Mesenchymal stem cell (in vitro differentiated cells and primary cell): ENCODE measurements around the gene ANKRD33.

ENCODE experiments used
- DNase-seq: peaks from one replicate; pipeline ENCODE4 v3.0.0-alpha.2; 2013
- H2AFZ ChIP-seq: one replicate; pipeline ENCODE4 v1.6.1; 2013; ENCODE audit warnings: low read depth, mild to moderate bottlenecking, control low read depth, inconsistent platforms, low read length, moderate library complexity
- H2AK5ac ChIP-seq: 2 replicates; pipeline ENCODE4 v1.6.1; 2013; ENCODE audit warnings: low read length, moderate library complexity, mild to moderate bottlenecking, inconsistent platforms; ENCODE audit not compliant: severe bottlenecking
- H2BK120ac ChIP-seq: one replicate; pipeline ENCODE4 v1.6.1; 2013; ENCODE audit warnings: low read depth, mild to moderate bottlenecking, inconsistent platforms, low read length, moderate library complexity
- H2BK12ac ChIP-seq, 2 experiments: one replicate each; pipeline ENCODE4 v1.6.1; 2013; ENCODE audit warnings: inconsistent platforms in 2 of 2, low read length in 2 of 2, mild to moderate bottlenecking in 2 of 2, moderate library complexity in 2 of 2, control low read depth in 1 of 2
- H2BK15ac ChIP-seq: one replicate; pipeline ENCODE4 v1.6.1; 2013; ENCODE audit warnings: mild to moderate bottlenecking, low read depth, inconsistent platforms; ENCODE audit not compliant: poor library complexity, severe bottlenecking
- H2BK5ac ChIP-seq: 2 replicates; pipeline ENCODE4 v1.6.1; 2013; ENCODE audit warnings: low read depth, mild to moderate bottlenecking, low read length, control low read depth, inconsistent platforms; ENCODE audit not compliant: poor library complexity, severe bottlenecking
- H3K14ac ChIP-seq, 2 experiments: one replicate each; pipeline ENCODE4 v1.6.1; 2013; ENCODE audit warnings: inconsistent platforms in 2 of 2, low read length in 2 of 2, control low read depth in 1 of 2, mild to moderate bottlenecking in 1 of 2, moderate library complexity in 1 of 2
- H3K18ac ChIP-seq, 2 experiments: one replicate each; pipeline ENCODE4 v1.6.1; 2013; ENCODE audit warnings: inconsistent platforms in 2 of 2, low read length in 2 of 2, control low read depth in 1 of 2, low read depth in 1 of 2, mild to moderate bottlenecking in 1 of 2
- H3K23ac ChIP-seq, 2 experiments: one replicate each; pipeline ENCODE4 v1.6.1; 2013; ENCODE audit warnings: inconsistent platforms in 2 of 2, low read length in 2 of 2, mild to moderate bottlenecking in 2 of 2, moderate library complexity in 2 of 2, control low read depth in 1 of 2
- H3K27ac ChIP-seq: 2 replicates; pipeline ENCODE4 v1.5.1; 2013; ENCODE audit warnings: mild to moderate bottlenecking, moderate library complexity, low read length, control low read depth, inconsistent platforms; ENCODE audit not compliant: poor library complexity, severe bottlenecking
- H3K27me3 ChIP-seq, 2 experiments: 2 replicates each; pipeline versions ENCODE4 v1.6.1 to v1.7.0; 2013; ENCODE audit warnings: low read length in 2 of 2, mild to moderate bottlenecking in 2 of 2, moderate library complexity in 2 of 2, control low read depth in 1 of 2, inconsistent platforms in 1 of 2; ENCODE audit not compliant: control insufficient read depth in 1 of 2, insufficient read depth in 1 of 2
- H3K36me3 ChIP-seq, 2 experiments: 2 replicates each; pipeline versions ENCODE4 v1.6.1 to v1.7.0; 2013; ENCODE audit warnings: low read length in 2 of 2, control low read depth in 1 of 2, inconsistent platforms in 1 of 2, low read depth in 1 of 2, mild to moderate bottlenecking in 1 of 2; ENCODE audit not compliant: insufficient read depth in 2 of 2, control insufficient read depth in 1 of 2
- H3K4ac ChIP-seq, 2 experiments: one replicate each; pipeline ENCODE4 v1.6.1; 2013; ENCODE audit warnings: inconsistent platforms in 2 of 2, low read length in 2 of 2, mild to moderate bottlenecking in 2 of 2, moderate library complexity in 2 of 2, control low read depth in 1 of 2, low read depth in 1 of 2
- H3K4me1 ChIP-seq: 2 replicates; pipeline ENCODE4 v1.6.1; 2013; ENCODE audit warnings: low read depth, low read length, control low read depth; ENCODE audit not compliant: control insufficient read depth, insufficient read depth
- H3K4me2 ChIP-seq: 2 replicates; pipeline ENCODE4 v1.6.1; 2013; ENCODE audit warnings: low read length, mild to moderate bottlenecking, inconsistent platforms; ENCODE audit not compliant: poor library complexity, severe bottlenecking
- H3K4me3 ChIP-seq, 2 experiments: 2 replicates each; pipeline versions ENCODE4 v1.5.1 to v1.7.0; 2013; ENCODE audit warnings: low read length in 2 of 2, mild to moderate bottlenecking in 2 of 2, control low read depth in 1 of 2, low read depth in 1 of 2; ENCODE audit not compliant: insufficient read depth in 1 of 2
- H3K79me1 ChIP-seq: replicated peaks from 2 replicates; pipeline ENCODE4 v1.6.1; 2013; ENCODE audit warnings: mild to moderate bottlenecking, control low read depth, low read length, inconsistent platforms; ENCODE audit not compliant: poor library complexity, severe bottlenecking
- H3K9ac ChIP-seq: 2 replicates; pipeline ENCODE4 v1.7.0; 2013; ENCODE audit warnings: mild to moderate bottlenecking, low read length, moderate library complexity
- H3K9me3 ChIP-seq: 2 replicates; pipeline ENCODE4 v1.7.0; 2013; ENCODE audit warnings: mild to moderate bottlenecking, low read length; ENCODE audit not compliant: control insufficient read depth
- H4K8ac ChIP-seq: one replicate; pipeline ENCODE4 v1.6.1; 2013; ENCODE audit warnings: inconsistent platforms, mild to moderate bottlenecking, low read length, moderate library complexity
- H4K91ac ChIP-seq: one replicate; pipeline ENCODE4 v1.6.1; 2013; ENCODE audit warnings: mild to moderate bottlenecking, low read length, inconsistent platforms
- WGBS: methylation state at CpG from one replicate; pipeline ENCODE4 v1.1.7; 2013; ENCODE audit warnings: mixed read lengths; 5-methylcytosine and 5-hydroxymethylcytosine counted together

ANKRD33 gene

DNA sequence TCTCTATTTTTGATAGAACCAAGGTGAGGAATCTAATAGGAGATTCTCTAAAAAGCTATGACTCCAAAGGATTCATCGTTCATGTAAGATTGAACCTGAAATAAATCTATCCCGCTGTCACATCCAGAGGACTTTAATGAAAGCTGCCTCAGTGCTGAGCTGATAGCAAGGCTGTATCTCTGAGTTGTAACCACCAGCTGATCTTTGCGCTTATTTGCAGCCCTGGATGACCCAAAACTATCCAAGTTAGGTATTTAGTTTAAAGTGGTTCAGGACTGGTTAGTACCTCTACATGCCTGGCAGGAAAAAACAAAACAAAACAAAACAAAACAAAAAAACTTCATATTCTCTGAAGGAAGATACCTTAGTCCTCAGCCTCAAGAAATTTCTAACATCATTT is 8.8 kb upstream of the ANKRD33 start:
- H3K27ac ChIP-seq: no peak overlapping the region
- no peaks in the 10 kb centered on the region for H3K9me3 ChIP-seq
- no peak overlapping the region for H3K14ac ChIP-seq
- H3K9ac ChIP-seq: peak overlapping the region; percentile 15
- no peak overlapping the region for H2BK15ac ChIP-seq
- H2BK120ac ChIP-seq: no peak overlapping the region
- H2BK5ac ChIP-seq: no peak overlapping the region
- no peak overlapping the region for H2BK12ac ChIP-seq
- no peak overlapping the region for H4K8ac ChIP-seq
- H3K4ac ChIP-seq: no peak overlapping the region
- DNase-seq: no peak
- H3K27me3 ChIP-seq: peaks cover 0 to 4% of the 10 kb centered on the region in 2 experiments
- no peaks in the 10 kb centered on the region for H3K4me1 ChIP-seq
- no peaks in the 10 kb centered on the region for H3K36me3 ChIP-seq
- H3K4me3 ChIP-seq: no peak overlapping the region
- H3K79me1 ChIP-seq: no peaks in the 10 kb centered on the region
- no peak overlapping the region for H3K18ac ChIP-seq
- H3K4me2 ChIP-seq: no peak overlapping the region
- WGBS: 95% methylated on average over 2 of the region's 3 CpGs
- no peak overlapping the region for H4K91ac ChIP-seq
- no peak overlapping the region for H3K23ac ChIP-seq
- H2AFZ ChIP-seq: no peak overlapping the region
- no peak overlapping the region for H2AK5ac ChIP-seq

DNA sequence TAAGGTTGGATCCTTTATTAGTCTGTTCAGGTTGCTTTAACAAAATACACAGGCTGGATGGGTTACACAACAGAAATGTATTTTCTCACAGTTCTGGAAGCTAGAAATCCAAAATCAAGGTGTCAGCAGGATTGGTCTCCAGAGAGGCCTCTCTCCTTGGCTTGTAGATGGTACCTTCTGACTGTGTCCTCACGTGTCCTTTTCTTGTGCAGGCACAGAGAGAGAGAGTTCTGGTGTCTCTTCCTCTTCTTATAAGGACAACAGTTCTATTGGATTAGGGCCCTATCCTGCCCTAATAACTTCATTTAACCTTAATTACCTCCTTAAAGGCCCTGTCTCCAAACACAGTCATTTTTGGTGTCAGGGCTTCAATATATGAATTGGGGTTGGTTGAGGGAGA is 4.6 kb upstream of the ANKRD33 start:
- H3K27ac ChIP-seq: no peak overlapping the region
- H3K4me2 ChIP-seq: no peak overlapping the region
- H3K9ac ChIP-seq: no peak overlapping the region

DNA sequence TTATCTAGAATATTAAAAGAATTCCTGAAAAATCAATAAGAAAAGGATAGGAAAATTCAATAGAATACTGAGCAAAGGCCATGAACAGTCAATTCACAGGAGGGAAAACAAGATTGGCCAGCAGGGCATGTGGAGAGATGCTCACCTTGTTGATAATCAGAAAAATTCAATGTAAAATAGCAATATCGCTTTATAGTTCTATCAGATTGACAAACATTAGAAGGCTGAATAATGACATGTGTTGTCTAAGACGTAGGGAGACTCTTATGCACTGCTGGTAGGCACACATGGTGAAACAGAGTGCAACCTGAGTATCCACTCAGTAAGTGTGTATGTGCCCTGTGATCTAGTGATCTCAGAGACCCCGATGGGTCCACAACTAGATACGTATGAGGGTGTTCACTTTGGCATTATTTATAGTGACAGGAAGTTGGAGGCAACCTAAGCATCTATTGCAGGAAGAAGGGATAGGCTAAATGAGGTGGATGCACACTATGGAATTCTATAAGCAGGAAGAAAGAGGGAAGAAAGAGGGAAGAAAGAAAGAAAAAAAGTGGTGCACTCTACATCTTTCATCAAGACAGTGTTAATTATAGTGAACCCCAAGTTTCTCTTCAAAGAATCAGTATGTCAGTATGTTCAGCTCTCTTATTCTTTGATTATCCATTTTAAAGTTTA is 3.8 kb upstream of the ANKRD33 start:
- Histone ChIP-seq H3K23ac (peak overlapping the region in 1 of 2 experiments; percentile 72), H3K27me3 (no peaks in the 10 kb centered on the region), H3K9ac (peak overlapping the region; percentile 27), H2BK15ac (no peak overlapping the region), H3K4me1 (peaks cover 6% of the 10 kb centered on the region), H3K18ac (peak overlapping the region in 1 of 2 experiments; percentile 46), H3K4me3 (peak overlapping the region in 1 of 2 experiments; percentile 10), H2BK12ac (peak overlapping the region; percentile 49 to 76), H3K9me3 (no peaks in the 10 kb centered on the region), H2AFZ (no peak overlapping the region), H3K36me3 (no peaks in the 10 kb centered on the region), H4K8ac (no peak overlapping the region), H4K91ac (no peak overlapping the region), H3K4ac (peak overlapping the region in 1 of 2 experiments; percentile 47), H3K14ac (no peak overlapping the region), H2BK5ac (no peak overlapping the region), H3K27ac (no peak overlapping the region), H3K4me2 (no peak overlapping the region), H2AK5ac (no peak overlapping the region), H2BK120ac (no peak overlapping the region), H3K79me1 (no peaks in the 10 kb centered on the region)
- 81% methylated on average over 4 of the region's 4 CpGs for WGBS
- no peak for DNase-seq

More for the DNA sequence above, 4.6 kb upstream of the ANKRD33 start:
- H3K4me3 ChIP-seq: no peak overlapping the region
- WGBS: 80% methylated on average over 1 of the region's 1 CpG
- peaks cover 4% of the 10 kb centered on the region for H3K4me1 ChIP-seq
- H2AFZ ChIP-seq: no peak overlapping the region
- no peak overlapping the region for H3K4ac ChIP-seq
- no peaks in the 10 kb centered on the region for H3K79me1 ChIP-seq
- H2BK5ac ChIP-seq: no peak overlapping the region
- peak overlapping the region in 1 of 2 experiments; percentile 52 for H3K18ac ChIP-seq
- H3K14ac ChIP-seq: no peak overlapping the region
- no peak overlapping the region for H3K23ac ChIP-seq
- no peak overlapping the region for H4K8ac ChIP-seq
- no peak overlapping the region for H2BK12ac ChIP-seq
- H3K9me3 ChIP-seq: no peaks in the 10 kb centered on the region
- no peak overlapping the region for H2AK5ac ChIP-seq
- no peaks in the 10 kb centered on the region for H3K36me3 ChIP-seq
- no peak for DNase-seq
- H2BK120ac ChIP-seq: no peak overlapping the region
- H3K27me3 ChIP-seq: no peaks in the 10 kb centered on the region
- no peak overlapping the region for H4K91ac ChIP-seq
- no peak overlapping the region for H2BK15ac ChIP-seq

DNA sequence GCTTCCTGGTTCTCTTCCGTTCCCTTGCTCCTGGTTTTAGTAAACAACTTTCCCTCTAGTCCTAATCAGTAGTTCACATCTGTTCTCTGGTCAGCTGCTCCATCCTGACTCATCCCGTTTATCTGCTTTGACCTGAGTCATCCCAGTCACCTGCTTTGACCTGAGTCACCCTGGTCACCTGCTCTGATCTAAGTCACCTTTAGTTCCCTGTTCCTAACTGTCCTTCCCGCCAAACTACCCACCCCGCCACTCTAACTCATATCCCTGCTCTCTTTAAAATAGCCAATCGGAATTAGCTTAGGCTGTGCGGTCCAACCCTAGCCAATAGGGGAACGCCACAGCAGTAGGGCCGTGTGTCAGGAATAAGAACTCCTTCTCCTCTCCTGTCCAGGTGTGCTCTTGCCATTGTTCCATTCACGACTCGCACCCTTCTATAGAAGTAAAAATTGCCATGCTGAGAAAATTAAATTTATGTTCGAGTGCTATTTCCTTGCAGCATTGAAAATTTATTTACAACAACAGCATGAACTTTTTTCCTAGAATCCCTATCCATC is 3.1 kb upstream of the ANKRD33 start:
- Histone ChIP-seq H3K36me3 (no peaks in the 10 kb centered on the region), H3K18ac (peak overlapping the region; percentile 3 to 60), H3K4me1 (peaks cover 7% of the 10 kb centered on the region), H2BK5ac (no peak overlapping the region), H3K9me3 (no peaks in the 10 kb centered on the region), H3K14ac (peak overlapping the region in 1 of 2 experiments; percentile 35), H3K9ac (peak overlapping the region; percentile 62), H3K4me3 (peak overlapping the region in 1 of 2 experiments; percentile 30), H3K79me1 (no peaks in the 10 kb centered on the region), H3K27me3 (no peaks in the 10 kb centered on the region), H4K8ac (peak overlapping the region; percentile 31), H2BK120ac (no peak overlapping the region), H3K4me2 (no peak overlapping the region), H3K27ac (no peak overlapping the region), H3K4ac (peak overlapping the region in 1 of 2 experiments; percentile 11), H3K23ac (no peak overlapping the region), H2AK5ac (no peak overlapping the region), H2AFZ (no peak overlapping the region), H4K91ac (peak overlapping the region; percentile 1), H2BK12ac (peak overlapping the region; percentile 20 to 45), H2BK15ac (no peak overlapping the region)
- WGBS: 79% methylated on average over 11 of the region's 11 CpGs
- peak; percentile 70 for DNase-seq
